ENCODE data around the gene E4F1. TPM values are rescaled to one million over a fixed set of nuclear protein-coding genes. Genes with fewer than 3 reads are reported as not detected.
A peak's percentile ranks its signal among the peaks of the same experiment; 100 is the strongest.
"Not testable (repeated sequence)": the region's sequence is repeated elsewhere in the genome, so short reads cannot be mapped to it uniquely, and the experiment has no call there.

Gene E4F1
- total RNA-seq, 2 experiments from 2014 or later: 23.0 to 24.1 TPM

- H3K27ac Mint-ChIP-seq: peak overlapping the region; percentile 55
- H3K4me3 Mint-ChIP-seq: no peak overlapping the region
- no peak for DNase-seq
- H3K36me3 Mint-ChIP-seq: peaks cover 39% of the 10 kb centered on the region
- H3K4me1 Mint-ChIP-seq: peaks cover 10% of the 10 kb centered on the region
- H3K27me3 Mint-ChIP-seq: no peaks in the 10 kb centered on the region
- H3K9me3 Mint-ChIP-seq: no peaks in the 10 kb centered on the region
These were observed 29.4 kb downstream of the E4F1 start for GRCh38 chr16:2252806-2253148.

- Mint-ChIP-seq H3K4me1 (peaks cover 10% of the 10 kb centered on the region), H3K27ac (peak overlapping the region; percentile 55), H3K27me3 (no peaks in the 10 kb centered on the region), H3K9me3 (no peaks in the 10 kb centered on the region), H3K36me3 (peaks cover 40% of the 10 kb centered on the region), H3K4me3 (no peak overlapping the region)
- no peak for DNase-seq
These were observed 29.9 kb downstream of the E4F1 start for GRCh38 chr16:2253293-2253692.

GRCh38 chr16:2256531-2257140 is 33.2 kb downstream of the E4F1 start:
- no peaks in the 10 kb centered on the region for H3K27me3 Mint-ChIP-seq
- H3K27ac Mint-ChIP-seq: peak overlapping the region; percentile 43
- DNase-seq: no peak
- peaks cover 39% of the 10 kb centered on the region for H3K36me3 Mint-ChIP-seq
- H3K4me3 Mint-ChIP-seq: no peak overlapping the region
- no peaks in the 10 kb centered on the region for H3K9me3 Mint-ChIP-seq
- peaks cover 9% of the 10 kb centered on the region for H3K4me1 Mint-ChIP-seq

- Mint-ChIP-seq H3K27ac (peak overlapping the region; percentile 5), H3K36me3 (peaks cover 47% of the 10 kb centered on the region), H3K27me3 (no peaks in the 10 kb centered on the region), H3K4me1 (peaks cover 8% of the 10 kb centered on the region), H3K4me3 (no peak overlapping the region), H3K9me3 (no peaks in the 10 kb centered on the region)
- DNase-seq: no peak
These were observed 34.3 kb downstream of the E4F1 start for GRCh38 chr16:2257726-2258125.

GRCh38 chr16:2258530-2258929 is 35.1 kb downstream of the E4F1 start:
- not testable (repeated sequence) for H3K4me1 Mint-ChIP-seq, H3K4me3 Mint-ChIP-seq, H3K27me3 Mint-ChIP-seq, H3K9me3 Mint-ChIP-seq, DNase-seq
- peak overlapping the region; percentile 38 for H3K27ac Mint-ChIP-seq
- peaks cover 51% of the 10 kb centered on the region for H3K36me3 Mint-ChIP-seq

GRCh38 chr16:2260250-2260649 is 36.9 kb downstream of the E4F1 start:
- no peak overlapping the region for H3K27ac Mint-ChIP-seq
- peaks cover 19% of the 10 kb centered on the region for H3K4me1 Mint-ChIP-seq
- H3K27me3 Mint-ChIP-seq: no peaks in the 10 kb centered on the region
- no peaks in the 10 kb centered on the region for H3K9me3 Mint-ChIP-seq
- peaks cover 52% of the 10 kb centered on the region for H3K36me3 Mint-ChIP-seq
- DNase-seq: no peak
- no peak overlapping the region for H3K4me3 Mint-ChIP-seq

- Mint-ChIP-seq H3K36me3 (peaks cover 58% of the 10 kb centered on the region), H3K4me1 (peaks cover 31% of the 10 kb centered on the region)
- H3K27me3 Mint-ChIP-seq, H3K27ac Mint-ChIP-seq, H3K9me3 Mint-ChIP-seq, H3K4me3 Mint-ChIP-seq, DNase-seq: not testable (repeated sequence)
These were observed 39.6 kb downstream of the E4F1 start for GRCh38 chr16:2263026-2263425.

- H3K27me3 Mint-ChIP-seq, H3K9me3 Mint-ChIP-seq, DNase-seq: not testable (repeated sequence)
- Mint-ChIP-seq H3K4me3 (peak overlapping the region; percentile 92), H3K27ac (peak overlapping the region; percentile 97), H3K36me3 (peaks cover 48% of the 10 kb centered on the region), H3K4me1 (peaks cover 36% of the 10 kb centered on the region)
These were observed 43.5 kb downstream of the E4F1 start for GRCh38 chr16:2266887-2267286.

GRCh38 chr16:2267505-2267912 is 44.1 kb downstream of the E4F1 start:
- H3K27ac Mint-ChIP-seq: peak overlapping the region; percentile 97
- peaks cover 34% of the 10 kb centered on the region for H3K4me1 Mint-ChIP-seq

GRCh38 chr16:2267913-2268666 is 44.7 kb downstream of the E4F1 start, which contains the start of gene RNPS1:
Gene RNPS1, minus strand, starts transcription at chr16:2268126. Its CDS starts 3,483 bp downstream, at chr16:2264643.
- DNase-seq: peak; percentile 97
- Mint-ChIP-seq H3K4me3 (peak within 1 kb of the TSS; percentile 92), H3K27me3 (no peaks in the 10 kb centered on the region), H3K27ac (peak within 1 kb of the TSS; percentile 97), H3K36me3 (peaks cover 36% of the 10 kb centered on the region), H3K4me1 (peaks cover 34% of the 10 kb centered on the region), H3K9me3 (no peaks in the 10 kb centered on the region)

More at GRCh38 chr16:2267505-2267912, 44.1 kb downstream of the E4F1 start:
- H3K27me3 Mint-ChIP-seq, DNase-seq, H3K9me3 Mint-ChIP-seq: not testable (repeated sequence)
- peak overlapping the region; percentile 92 for H3K4me3 Mint-ChIP-seq
- H3K36me3 Mint-ChIP-seq: peaks cover 42% of the 10 kb centered on the region

GRCh38 chr16:2270070-2270462 is 46.7 kb downstream of the E4F1 start:
- no peak overlapping the region for H3K4me3 Mint-ChIP-seq
- DNase-seq: no peak

GRCh38 chr16:2270588-2271470 is 47.4 kb downstream of the E4F1 start:
- H3K4me1 Mint-ChIP-seq: peaks cover 17% of the 10 kb centered on the region
- no peaks in the 10 kb centered on the region for H3K27me3 Mint-ChIP-seq
- no peaks in the 10 kb centered on the region for H3K9me3 Mint-ChIP-seq
- no peak for DNase-seq
- H3K36me3 Mint-ChIP-seq: peaks cover 19% of the 10 kb centered on the region
- no peak overlapping the region for H3K4me3 Mint-ChIP-seq
- no peak overlapping the region for H3K27ac Mint-ChIP-seq

More at GRCh38 chr16:2270070-2270462, 46.7 kb downstream of the E4F1 start:
- peaks cover 26% of the 10 kb centered on the region for H3K36me3 Mint-ChIP-seq
- no peaks in the 10 kb centered on the region for H3K9me3 Mint-ChIP-seq
- no peak overlapping the region for H3K27ac Mint-ChIP-seq
- H3K27me3 Mint-ChIP-seq: no peaks in the 10 kb centered on the region
- H3K4me1 Mint-ChIP-seq: peaks cover 24% of the 10 kb centered on the region

GRCh38 chr16:2271848-2272461 is 48.6 kb downstream of the E4F1 start:
- Mint-ChIP-seq H3K9me3 (no peaks in the 10 kb centered on the region), H3K27ac (no peak overlapping the region), H3K36me3 (peaks cover 8% of the 10 kb centered on the region), H3K27me3 (no peaks in the 10 kb centered on the region), H3K4me1 (peaks cover 8% of the 10 kb centered on the region), H3K4me3 (no peak overlapping the region)
- DNase-seq: no peak

- no peak overlapping the region for H3K4me3 Mint-ChIP-seq
- H3K27ac Mint-ChIP-seq: no peak overlapping the region
- peaks cover 3% of the 10 kb centered on the region for H3K36me3 Mint-ChIP-seq
- no peaks in the 10 kb centered on the region for H3K27me3 Mint-ChIP-seq
- H3K4me1 Mint-ChIP-seq: peaks cover 8% of the 10 kb centered on the region
- DNase-seq: no peak
- H3K9me3 Mint-ChIP-seq: no peaks in the 10 kb centered on the region
These were observed 50.1 kb downstream of the E4F1 start for GRCh38 chr16:2273484-2273883.

GRCh38 chr16:2273931-2274330 is 50.5 kb downstream of the E4F1 start:
- Mint-ChIP-seq H3K9me3 (no peaks in the 10 kb centered on the region), H3K36me3 (peaks cover 3% of the 10 kb centered on the region), H3K27me3 (no peaks in the 10 kb centered on the region), H3K27ac (no peak overlapping the region), H3K4me1 (peaks cover 8% of the 10 kb centered on the region), H3K4me3 (no peak overlapping the region)
- no peak for DNase-seq

Measured in activated naive CD8-positive, alpha-beta T cell treated with anti-CD3 and anti-CD28 coated beads for 36 hours (primary cell).